NCI-H460 (cell line): ENCODE measurements around the gene ZNF81. TPM values are rescaled to one million over a fixed set of nuclear protein-coding genes. Genes with fewer than 3 reads are reported as not detected.
"Not testable (repeated sequence)": the region's sequence is repeated elsewhere in the genome, so short reads cannot be mapped to it uniquely, and the experiment has no call there.

ENCODE experiments used
- DNase-seq: peaks from one replicate; pipeline ENCODE4 v3.0.0-alpha.2; 2016; ENCODE audit warnings: low read depth; ENCODE audit errors: extremely low read depth
- total RNA-seq: library from RNA; depleted of rRNA; stranded (reverse); fragments of >200 nt; shearing (Covaris generic); gene quantifications from 2 replicates; pipeline ENCODE4 v1.2.3, GENCODE V29; 2014

ZNF81 gene
- total RNA-seq, 1 experiment from 2014 or later: 6.5 TPM

DNA sequence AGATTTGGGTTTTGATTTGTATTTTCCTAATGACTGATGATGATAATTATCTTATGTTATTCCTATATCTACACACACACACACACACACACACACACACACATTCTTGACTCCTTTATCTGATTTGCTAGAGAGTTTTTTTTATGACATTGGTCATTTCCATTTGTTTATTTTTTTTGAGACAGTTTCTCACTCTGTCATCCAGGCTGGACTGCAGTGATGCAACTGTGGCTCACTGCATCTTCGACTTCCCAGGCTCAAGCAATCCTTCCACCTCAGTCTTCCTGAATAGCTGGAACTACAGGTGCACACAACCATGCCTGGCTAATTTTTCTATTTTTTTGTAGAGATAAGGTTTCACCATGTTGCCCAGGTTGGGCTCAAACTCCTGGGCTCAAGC is 6.7 kb downstream of the ZNF81 start:
- DNase-seq: no peak

DNA sequence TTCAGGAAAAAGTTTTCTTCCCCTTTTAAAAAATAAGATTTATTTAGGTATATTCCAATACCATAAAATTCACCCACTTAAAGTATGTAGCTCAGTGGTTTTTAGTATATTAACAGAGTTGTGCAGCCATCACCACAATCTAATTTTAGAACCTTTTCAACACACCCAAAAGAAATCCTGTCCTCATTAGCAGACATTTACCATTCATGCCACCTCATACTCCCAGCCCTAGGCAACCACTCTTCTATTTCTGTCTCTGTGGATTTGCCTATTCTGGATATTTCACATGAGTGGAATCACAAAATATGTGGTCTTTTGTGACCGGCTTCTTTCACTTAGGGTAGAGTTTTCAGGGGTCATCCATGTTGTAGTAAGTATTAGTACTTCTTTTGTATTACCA is 7.4 kb downstream of the ZNF81 start:
- no peak for DNase-seq

DNA sequence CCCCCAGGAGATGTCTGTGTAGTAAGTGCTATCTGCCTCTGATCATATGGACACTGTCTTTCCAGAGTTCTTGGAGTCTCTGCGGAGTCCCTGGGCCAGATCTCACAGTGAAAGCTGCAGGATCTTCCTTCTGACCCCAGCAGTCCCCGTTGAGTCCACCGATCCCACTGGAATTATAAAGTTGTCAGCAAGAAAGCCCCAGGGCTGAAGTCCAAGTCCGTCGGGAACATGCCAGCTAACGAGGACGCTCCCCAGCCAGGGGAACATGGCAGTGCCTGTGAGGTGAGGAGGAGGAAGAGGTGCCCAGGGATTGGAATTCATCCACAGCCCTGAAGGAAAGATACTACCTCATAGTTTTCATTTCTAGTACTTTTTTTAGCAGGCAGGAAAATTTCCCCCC is 9.3 kb downstream of the ZNF81 start:
- no peak for DNase-seq

DNA sequence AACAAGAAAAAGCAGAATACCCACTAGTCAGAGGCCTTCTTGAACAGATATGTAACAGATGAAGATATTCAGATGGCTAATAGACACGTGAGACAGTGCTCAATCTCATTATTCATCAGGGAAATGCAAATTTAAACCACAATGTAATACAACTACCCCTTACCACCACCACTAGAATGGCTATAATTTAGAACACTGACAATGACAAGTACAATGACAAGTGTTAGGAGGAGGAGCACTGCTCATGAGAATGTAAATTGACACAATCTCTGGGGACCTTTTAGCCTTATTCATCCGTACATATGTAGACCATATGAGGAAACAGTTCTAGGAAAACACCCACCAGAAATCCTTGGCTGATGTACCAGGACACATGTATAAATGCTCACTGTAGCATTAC is 13.1 kb downstream of the ZNF81 start:
- no peak for DNase-seq

DNA sequence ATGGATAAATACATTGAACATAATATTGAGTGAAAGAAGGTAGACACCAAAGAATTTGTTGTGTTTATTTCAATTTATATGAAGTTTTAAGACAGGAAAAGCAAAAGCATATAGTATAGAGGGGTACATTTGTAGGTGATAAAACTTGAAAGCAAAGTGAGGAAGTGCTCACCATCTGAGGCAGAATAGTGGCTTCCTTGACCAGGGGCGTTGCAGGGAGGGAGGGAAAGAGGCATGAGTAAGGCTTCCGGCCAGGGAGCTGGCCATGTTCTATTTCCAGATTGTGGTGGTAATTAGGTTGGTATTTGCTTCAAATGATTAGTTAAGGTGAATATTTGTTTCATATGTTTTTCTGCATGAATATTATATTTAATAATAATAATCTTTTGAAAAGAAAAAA is 13.7 kb downstream of the ZNF81 start:
- DNase-seq: not testable (repeated sequence)

DNA sequence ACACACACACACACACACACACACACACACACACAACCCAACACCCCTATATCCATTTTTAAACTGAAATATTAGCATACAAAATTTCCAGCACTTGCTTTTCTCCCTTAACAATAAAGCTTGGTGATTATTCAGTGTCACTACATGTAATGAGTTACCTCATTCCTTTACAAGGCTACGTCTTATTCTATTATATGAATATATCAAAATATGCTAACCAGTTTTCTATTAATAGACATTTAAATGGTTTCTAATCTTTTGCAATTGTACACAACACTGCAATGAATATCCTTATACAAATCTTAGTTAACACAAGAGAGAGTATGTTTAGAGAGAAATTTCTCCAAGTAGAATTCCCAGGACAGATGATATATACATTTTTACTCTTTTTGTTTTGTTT is 14.2 kb downstream of the ZNF81 start:
- no peak for DNase-seq

DNA sequence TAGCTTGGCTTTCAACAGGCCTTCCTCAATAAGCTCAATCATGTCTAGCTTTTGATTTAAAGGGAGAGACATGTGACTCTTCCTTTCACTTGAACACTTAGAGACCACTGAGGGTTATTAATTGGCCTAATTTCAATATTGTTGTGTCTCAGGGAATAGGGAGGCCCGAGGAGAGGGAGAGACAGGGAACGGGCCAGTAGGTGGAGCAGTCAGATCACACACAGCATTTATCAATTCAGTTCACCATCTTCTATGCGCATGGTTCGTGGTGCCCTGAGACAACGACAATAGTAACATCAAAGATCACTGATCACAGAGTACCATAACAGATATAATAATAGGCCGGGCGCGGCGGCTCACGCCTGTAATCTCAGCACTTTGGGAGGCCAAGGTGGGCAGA is 17.8 kb downstream of the ZNF81 start:
- no peak for DNase-seq

DNA sequence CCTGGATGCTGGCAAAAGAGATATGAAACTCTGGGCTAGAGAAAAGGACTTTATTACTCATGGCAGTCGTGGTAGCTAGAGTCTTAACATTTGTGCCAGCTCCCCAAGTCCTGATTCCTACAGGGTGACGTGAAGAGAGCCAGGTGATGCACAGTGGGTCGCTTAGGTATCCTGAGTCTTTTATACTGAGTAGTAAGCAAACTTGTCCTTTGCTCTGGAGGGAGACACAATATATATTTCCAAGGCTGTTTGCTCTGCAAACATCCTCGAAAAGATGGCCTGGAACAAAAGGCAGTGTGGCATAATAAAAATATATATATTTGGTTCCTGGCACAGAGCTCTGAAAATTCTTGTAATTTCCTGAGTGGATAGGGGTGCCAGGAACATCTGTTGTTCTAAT is 23.0 kb downstream of the ZNF81 start:
- no peak for DNase-seq

DNA sequence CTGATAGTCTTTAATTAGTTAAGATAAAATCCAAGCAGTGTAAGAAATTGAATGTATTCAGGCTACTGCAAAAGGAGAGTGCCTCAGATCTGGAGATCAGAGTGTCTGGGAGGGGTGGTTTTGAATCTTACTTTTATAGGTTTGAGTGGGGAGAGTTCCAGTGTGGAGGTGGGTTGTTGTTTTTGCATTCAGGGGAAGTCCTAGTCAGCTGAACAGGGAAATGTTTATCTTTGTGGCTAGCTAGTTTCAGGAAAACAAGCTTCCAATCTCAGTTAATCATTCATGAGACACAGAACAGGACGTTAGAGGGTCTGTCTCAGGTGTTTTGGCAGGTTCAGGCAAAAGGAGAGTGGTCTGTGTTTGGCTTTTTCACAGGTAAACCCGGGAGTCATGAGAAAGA is 26.0 kb downstream of the ZNF81 start:
- no peak for DNase-seq

DNA sequence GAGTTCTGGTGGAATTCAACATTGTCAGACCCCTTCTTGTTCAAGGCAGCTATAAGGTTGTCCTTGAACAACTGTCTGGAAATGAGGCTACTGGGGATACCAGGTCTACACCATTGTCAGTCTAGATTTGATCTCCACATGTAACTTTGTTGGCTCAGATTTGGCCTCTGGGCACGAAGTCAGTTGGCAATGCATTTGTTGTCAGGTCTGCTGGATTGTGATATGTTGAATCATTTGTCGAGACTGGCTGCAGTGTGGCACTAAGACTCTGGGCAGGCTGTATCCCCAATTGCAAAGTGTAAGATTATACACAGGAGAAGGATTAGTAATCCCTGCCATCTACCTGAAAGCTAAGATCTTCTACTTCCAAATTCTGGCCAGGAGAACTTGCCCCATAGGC is 26.5 kb downstream of the ZNF81 start:
- DNase-seq: no peak

DNA sequence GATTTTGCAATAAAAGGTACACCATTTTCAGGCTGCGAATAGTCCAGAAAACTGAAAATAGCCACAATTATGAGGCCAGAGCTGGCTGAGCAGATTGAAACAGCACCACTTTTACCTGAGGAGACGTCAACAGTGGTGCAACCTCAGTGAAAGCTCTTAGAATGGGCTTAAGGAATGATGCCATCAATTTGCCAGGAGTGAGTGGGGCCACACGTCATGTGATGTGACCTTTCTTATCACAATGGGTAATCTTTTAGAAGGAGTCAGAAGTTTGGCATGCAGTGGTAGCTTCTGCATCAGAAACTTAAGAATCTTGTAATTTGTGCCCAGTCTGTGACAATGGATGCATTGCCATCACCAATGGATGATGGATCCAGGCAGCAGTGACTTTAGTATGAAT is 27.6 kb downstream of the ZNF81 start:
- no peak for DNase-seq

DNA sequence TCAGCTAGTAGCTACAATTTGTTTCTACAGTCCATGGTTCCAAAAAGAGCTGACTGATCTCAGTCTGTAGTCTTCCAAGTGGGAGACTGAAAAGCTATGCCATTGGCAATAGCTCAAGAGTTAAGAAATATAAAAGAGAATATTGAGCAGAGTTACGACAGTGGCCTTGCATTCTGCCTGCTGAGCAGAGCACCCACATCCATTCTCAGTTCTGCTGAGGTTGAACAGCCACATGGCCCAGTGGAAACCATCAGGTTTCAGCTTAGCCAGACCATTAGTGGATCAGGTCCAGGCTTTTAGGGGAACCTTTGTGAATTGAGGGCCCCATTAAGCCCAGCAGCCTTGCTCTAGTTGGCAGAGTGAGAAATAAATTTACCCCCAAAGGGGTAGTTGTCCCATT is 28.1 kb downstream of the ZNF81 start:
- no peak for DNase-seq

DNA sequence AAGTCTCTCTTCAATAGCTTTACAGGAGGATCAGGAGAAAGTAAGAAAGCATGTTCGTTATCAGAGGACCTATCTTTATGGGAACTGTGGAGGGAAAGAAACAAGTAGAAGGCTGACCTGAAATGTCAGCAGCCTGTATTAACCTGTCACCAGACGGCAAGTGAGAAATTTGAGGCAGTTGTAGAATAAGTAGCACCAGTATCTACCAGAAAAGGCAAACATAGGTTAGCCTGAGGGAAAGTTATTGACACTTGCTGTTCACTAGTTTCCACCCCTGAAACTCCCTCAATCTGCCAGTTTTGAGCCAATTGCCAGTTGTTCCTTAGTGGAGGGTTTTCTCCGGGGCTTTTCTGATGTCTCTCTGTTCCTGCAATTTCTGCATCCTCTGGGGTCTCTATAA is 36.4 kb downstream of the ZNF81 start:
- no peak for DNase-seq

DNA sequence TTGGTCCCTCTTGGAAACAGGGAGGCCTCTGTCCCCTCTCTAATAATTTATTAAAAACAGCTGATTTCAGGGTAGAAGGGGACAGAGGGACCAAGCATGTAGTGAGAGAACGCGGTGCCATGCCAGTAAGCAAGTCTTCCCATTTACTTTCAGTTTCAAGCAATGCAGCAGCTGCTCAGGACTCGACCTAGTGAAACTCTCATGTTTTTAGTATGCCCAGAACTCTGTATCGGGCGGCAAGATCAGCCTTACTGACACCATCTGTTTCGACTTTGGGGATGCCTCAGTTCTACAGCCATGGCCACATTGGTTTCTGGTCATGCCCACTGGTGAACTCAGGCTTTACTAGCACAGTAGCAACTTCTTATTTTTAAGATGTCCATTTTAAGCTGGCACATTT is 40.6 kb downstream of the ZNF81 start:
- DNase-seq: no peak

DNA sequence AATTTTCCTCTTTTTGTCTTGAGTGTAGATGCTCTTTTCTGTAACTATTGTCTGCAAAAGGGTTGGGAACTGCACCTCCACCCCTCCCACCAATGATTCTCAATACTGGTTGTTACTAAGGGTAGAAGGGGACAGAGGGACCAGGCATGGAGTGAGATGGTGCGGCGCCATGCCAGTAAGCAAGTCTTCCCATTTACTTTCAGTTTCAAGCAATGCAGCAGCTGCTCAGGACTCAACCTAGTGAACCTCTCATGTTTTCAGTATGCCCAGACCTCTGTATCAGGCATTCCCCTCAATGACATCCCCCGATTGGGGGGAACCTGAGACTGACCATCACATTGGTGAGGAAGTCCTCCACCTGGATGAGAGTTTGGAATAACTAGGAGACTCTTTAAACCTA is 41.5 kb downstream of the ZNF81 start:
- no peak for DNase-seq

DNA sequence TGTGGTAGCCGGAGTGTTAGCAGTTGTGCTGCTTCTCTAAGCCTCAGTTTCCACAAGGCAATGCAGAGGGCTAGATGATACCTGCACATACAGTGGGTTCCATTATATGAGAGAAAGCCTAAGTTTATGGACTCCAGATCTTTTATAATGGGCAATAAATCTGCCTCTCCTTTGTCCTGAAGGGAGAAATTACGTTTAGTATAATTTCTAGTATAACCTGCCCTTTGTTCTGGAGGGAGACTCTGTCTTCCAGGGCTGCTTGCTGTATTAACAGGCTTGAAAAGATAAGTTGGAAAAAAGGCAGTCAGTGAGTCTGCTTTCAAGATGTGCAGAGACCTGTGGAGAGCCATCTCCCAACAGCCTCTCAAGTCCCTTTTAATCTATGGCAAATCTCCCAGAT is 42.8 kb downstream of the ZNF81 start:
- DNase-seq: no peak

DNA sequence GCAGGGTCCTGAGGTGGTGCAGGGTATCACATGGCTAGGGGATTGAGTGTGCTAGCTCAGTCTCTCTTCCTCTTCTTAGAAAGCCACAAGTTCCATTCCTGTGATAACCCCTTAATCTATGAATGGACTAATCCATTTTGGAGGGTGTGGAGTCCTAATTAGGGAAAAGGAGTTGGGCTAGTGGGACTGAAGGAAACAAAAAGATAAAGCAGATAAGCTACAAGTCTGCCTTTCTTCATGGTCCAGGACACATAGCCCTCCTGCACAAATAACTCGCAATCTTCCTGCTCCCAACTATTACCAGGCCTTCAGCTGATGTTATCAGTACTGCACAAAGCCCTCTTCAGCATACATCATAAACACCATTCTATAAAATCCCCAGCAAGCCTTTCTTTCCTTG is 44.2 kb downstream of the ZNF81 start:
- no peak for DNase-seq

DNA sequence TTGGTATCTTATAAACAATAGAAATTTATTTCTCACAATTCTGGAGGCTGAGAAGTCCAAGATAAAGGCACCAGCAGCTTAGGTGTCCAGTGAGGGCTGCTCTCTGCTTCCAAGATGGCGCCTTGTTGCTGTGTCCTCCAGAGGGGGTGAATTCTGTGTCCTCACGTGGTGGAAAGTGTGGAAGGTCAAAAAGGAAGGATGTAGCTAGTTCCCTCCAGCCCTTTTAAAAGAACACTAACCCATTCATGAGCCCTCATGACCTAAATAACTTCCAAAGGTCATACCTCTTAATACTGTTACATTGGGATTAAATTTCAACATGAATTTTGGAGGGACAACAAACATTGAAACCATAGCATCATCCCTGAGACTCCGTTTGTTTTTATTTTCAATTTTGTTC is 48.8 kb downstream of the ZNF81 start:
- DNase-seq: no peak

DNA sequence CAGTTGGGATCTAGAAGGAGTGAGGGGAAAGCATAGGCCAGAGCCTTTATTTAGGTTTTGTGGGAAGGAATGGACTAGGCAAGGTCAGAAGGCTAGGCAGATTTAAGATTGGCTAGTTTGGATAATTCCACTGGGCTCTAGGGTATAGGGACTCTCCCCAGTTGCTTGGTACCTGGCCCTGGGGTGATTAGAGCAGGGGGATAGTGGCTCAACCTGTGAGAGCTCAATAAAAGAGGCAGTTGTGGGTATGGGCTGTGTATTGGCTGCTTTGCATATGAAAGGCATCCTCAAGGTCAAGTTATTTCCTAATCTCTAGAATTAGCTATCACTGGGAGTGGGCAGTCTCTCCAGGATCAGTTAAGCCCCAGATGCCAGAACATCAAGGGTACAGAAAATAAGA is 61.3 kb downstream of the ZNF81 start:
- no peak for DNase-seq

DNA sequence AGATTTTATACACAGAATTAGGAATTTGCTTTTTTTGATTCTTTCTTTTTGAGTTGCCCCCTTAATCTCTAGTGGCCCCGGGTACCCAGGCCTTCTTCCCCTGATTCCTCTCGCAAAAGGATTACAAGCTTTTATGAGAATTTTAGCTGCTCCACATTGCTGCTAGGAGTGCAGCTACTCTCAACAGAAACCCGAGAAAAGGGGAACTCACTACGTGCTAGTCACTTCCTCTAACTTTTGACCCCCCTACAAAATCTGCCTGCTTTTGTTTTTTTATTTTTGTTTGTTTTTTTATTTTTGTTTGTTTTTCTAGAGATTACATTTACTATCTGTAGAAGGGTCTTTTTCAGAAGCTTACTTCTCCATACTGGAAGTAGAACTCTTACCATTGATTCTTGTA is 64.1 kb downstream of the ZNF81 start:
- DNase-seq: no peak

DNA sequence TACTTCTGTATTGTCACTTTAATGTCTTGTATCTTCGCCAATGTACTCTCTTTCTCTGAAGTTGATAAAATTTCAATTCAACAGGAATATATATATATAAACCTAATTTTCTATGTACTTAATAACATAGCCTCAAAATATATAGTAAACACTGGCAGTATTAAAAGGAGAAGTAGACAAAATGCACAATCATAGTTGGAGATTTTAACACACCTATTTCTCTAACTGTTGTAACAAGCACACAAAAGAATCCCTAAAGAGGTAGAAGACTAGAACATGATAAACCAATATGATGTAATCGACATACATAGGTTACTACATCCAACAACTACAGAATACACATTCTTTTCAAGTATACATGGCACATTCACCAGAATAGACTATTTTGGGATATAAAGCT is 65.5 kb downstream of the ZNF81 start:
- no peak for DNase-seq

DNA sequence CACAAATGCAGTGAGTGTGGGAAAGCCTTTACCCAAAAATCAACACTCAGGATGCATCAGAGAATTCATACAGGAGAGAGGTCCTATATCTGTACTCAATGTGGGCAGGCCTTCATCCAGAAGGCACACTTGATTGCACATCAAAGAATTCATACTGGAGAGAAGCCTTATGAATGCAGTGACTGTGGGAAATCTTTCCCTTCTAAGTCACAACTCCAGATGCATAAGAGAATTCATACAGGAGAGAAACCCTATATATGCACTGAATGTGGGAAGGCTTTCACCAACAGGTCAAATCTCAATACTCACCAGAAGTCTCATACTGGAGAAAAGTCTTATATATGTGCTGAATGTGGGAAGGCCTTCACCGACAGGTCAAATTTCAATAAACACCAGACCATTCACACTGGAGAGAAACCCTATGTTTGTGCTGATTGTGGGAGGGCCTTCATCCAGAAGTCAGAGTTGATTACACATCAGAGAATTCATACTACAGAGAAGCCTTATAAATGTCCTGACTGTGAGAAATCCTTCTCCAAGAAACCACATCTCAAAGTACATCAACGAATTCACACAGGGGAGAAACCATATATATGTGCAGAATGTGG is 79.3 kb downstream of the ZNF81 start:
- DNase-seq: no peak

DNA sequence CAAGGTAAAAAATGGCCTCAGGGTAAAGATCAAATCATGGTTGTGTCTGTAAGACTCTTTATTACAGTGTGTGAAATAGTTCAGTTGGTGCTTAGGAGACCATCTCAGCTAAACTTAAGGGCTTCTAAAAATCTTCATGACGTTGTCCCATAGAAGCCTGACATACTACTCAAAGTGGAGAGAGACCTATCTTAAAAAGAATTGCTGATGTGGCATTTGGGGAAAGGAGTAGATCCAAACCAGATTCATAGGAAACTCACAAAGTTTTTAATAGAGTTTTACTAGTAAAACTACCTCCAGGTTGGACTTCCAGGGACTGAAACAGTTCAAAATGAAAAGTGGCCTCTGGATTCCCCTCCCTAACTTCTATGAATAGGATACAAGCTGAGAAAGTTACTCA is 81.6 kb downstream of the ZNF81 start:
- no peak for DNase-seq

DNA sequence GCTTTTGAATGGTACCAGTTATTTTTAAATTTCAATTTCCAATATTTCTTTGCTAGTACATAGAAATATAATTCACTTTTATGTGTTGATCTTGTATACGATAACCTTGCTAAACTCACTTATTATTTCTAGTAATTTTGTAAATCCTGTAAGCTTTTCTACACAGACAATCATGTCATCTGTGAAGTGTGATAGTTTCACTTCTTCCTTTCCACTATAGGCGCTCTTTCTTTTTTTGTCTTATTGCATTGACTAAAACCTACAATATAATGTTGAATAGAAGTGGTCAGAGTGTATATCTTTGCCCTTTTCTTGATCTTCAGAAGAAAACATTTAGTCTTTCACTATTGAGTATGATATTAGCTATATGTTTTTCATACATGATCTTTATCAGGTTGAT is 90.5 kb downstream of the ZNF81 start:
- no peak for DNase-seq
